Activated naive CD4-positive, alpha-beta T cell treated with anti-CD3 and anti-CD28 coated beads, Interleukin-2, amount 50 U/mL, for 24 hours (primary cell): Measurements from ENCODE around the gene CDKN3.
A peak's percentile ranks its signal among the peaks of the same experiment; 100 is the strongest.
"Not testable (repeated sequence)": the region's sequence is repeated elsewhere in the genome, so short reads cannot be mapped to it uniquely, and the experiment has no call there.

Source experiments
- H3K27ac Mint-ChIP-seq: one replicate; pipeline ENCODE4 v1.8.0; 2021; ENCODE audit warnings: mild to moderate bottlenecking, mixed read lengths
- H3K27me3 Mint-ChIP-seq: one replicate; pipeline ENCODE4 v1.8.0; 2021; ENCODE audit warnings: mixed read lengths
- H3K36me3 Mint-ChIP-seq: one replicate; pipeline ENCODE4 v1.8.0; 2021; ENCODE audit warnings: mixed read lengths
- H3K4me1 Mint-ChIP-seq: one replicate; pipeline ENCODE4 v1.8.0; 2021; ENCODE audit warnings: mixed read lengths
- H3K4me3 Mint-ChIP-seq: one replicate; pipeline ENCODE4 v1.8.0; 2021; ENCODE audit warnings: mild to moderate bottlenecking, mixed read lengths
- H3K9me3 Mint-ChIP-seq: one replicate; pipeline ENCODE4 v1.8.0; 2021; ENCODE audit warnings: mixed read lengths

The CDKN3 gene

GRCh38 chr14:54455363-54455762 is 58.6 kb downstream of the CDKN3 start:
- Mint-ChIP-seq H3K9me3 (no peaks in the 10 kb centered on the region), H3K4me3 (no peak overlapping the region), H3K36me3 (peaks cover 6% of the 10 kb centered on the region), H3K27ac (no peak overlapping the region), H3K4me1 (no peaks in the 10 kb centered on the region), H3K27me3 (no peaks in the 10 kb centered on the region)

DNA sequence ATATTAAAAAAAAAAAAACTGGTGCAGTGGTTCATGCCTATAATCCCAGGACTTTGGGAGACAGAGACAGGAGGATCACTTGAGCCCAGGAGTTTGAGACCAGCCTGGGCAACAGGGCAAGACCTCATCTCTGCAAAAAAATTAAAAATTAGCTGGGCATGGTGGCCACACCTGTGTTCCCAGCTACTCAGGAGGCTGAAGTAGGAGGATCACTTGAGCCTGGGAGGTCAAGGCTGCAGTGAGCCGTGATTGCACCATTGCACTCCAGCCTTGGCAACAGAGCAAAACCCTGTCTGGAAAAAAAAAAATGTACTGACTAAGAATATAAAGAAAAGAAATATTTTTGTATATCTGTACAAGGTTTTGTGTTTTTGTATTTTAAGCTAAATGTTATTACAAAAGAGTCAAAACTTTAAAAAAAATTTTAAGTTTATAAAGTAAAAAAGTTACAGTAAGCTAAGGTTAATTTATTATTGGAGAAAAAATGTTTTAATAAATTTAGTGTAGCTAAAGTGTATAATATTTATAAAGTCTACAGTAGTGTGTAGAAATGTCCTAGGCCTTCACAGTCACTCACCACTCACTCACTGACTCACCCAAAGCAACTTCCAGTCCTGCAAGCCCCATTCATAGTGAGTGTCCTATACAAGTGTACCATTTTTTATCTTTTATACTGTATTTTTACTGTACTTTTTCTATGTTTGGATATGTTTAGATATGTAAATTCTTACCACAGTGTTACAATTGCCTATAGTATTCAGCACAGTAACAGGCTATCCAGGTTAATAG is 60.2 kb downstream of the CDKN3 start:
- H3K4me3 Mint-ChIP-seq, H3K27ac Mint-ChIP-seq, H3K27me3 Mint-ChIP-seq, H3K36me3 Mint-ChIP-seq, H3K4me1 Mint-ChIP-seq, H3K9me3 Mint-ChIP-seq: not testable (repeated sequence)

- Mint-ChIP-seq H3K36me3 (peaks cover 6% of the 10 kb centered on the region), H3K9me3 (no peaks in the 10 kb centered on the region), H3K27ac (no peak overlapping the region), H3K4me1 (no peaks in the 10 kb centered on the region), H3K27me3 (no peaks in the 10 kb centered on the region), H3K4me3 (no peak overlapping the region)
Observed at GRCh38 chr14:54457609-54457996, 60.8 kb downstream of the CDKN3 start.

- not testable (repeated sequence) for H3K9me3 Mint-ChIP-seq, H3K36me3 Mint-ChIP-seq, H3K4me3 Mint-ChIP-seq, H3K27ac Mint-ChIP-seq, H3K4me1 Mint-ChIP-seq, H3K27me3 Mint-ChIP-seq
Observed at GRCh38 chr14:54458536-54458935, 61.7 kb downstream of the CDKN3 start.

- peaks cover 8% of the 10 kb centered on the region for H3K36me3 Mint-ChIP-seq
- no peak overlapping the region for H3K27ac Mint-ChIP-seq
- H3K4me3 Mint-ChIP-seq = no peak overlapping the region
- no peaks in the 10 kb centered on the region for H3K9me3 Mint-ChIP-seq
- H3K4me1 Mint-ChIP-seq = no peaks in the 10 kb centered on the region
- H3K27me3 Mint-ChIP-seq = no peaks in the 10 kb centered on the region
Observed at GRCh38 chr14:54459106-54459505, 62.3 kb downstream of the CDKN3 start.

DNA sequence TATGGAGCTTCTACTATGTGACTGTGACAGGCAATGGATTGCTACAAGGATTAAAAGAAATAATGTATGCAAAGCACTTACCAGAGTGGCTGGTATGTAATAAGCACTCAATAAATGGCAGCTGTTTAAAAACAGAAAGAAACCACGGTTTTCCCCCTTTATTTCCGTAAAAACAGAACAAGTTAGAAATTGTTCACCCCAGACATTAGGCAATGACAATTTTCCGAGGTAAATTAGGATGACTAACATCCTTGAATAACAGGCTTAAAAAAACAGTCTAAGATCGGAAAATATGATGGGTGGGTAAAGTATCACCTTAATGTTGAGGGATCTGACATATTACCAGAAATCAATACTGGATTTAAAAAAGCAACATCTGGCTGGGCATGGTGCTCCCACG is 65.2 kb downstream of the CDKN3 start:
- Mint-ChIP-seq H3K27ac (peak overlapping the region; percentile 2), H3K9me3 (peaks cover under 1% of the 10 kb centered on the region), H3K27me3 (no peaks in the 10 kb centered on the region), H3K4me1 (no peaks in the 10 kb centered on the region), H3K36me3 (peaks cover 13% of the 10 kb centered on the region), H3K4me3 (no peak overlapping the region)

- Mint-ChIP-seq H3K9me3 (peaks cover 10% of the 10 kb centered on the region), H3K27me3 (no peaks in the 10 kb centered on the region), H3K4me1 (no peaks in the 10 kb centered on the region), H3K27ac (no peak overlapping the region), H3K4me3 (no peak overlapping the region), H3K36me3 (peaks cover 26% of the 10 kb centered on the region)
Observed at GRCh38 chr14:54465654-54466053, 68.8 kb downstream of the CDKN3 start.

DNA sequence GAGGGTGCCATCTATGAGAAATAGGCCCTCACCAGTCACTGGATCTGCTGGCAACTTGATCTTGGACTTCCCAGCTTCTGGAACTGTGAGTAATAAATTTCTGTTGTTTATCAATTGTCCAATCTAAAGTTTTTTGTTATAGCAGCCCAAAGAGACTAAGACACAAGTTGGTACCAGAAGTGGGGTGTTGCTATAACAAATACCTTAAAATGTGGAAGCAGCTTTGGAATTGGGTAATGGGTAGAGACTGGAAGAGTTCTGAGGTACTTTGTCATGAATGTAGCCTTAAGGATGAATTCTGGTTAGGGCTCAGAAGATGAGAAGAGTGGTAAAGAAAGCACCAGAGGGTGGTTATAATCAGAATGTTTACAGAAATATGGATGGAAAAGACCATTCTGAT is 70.5 kb downstream of the CDKN3 start:
- H3K36me3 Mint-ChIP-seq = peaks cover 26% of the 10 kb centered on the region
- H3K9me3 Mint-ChIP-seq = peaks cover 10% of the 10 kb centered on the region
- no peaks in the 10 kb centered on the region for H3K4me1 Mint-ChIP-seq
- no peak overlapping the region for H3K4me3 Mint-ChIP-seq
- H3K27me3 Mint-ChIP-seq = no peaks in the 10 kb centered on the region
- no peak overlapping the region for H3K27ac Mint-ChIP-seq
